ENCODE data around the gene TNIP1. TPM values are rescaled to one million over a fixed set of nuclear protein-coding genes. Genes with fewer than 3 reads are reported as not detected.

The TNIP1 gene
- total RNA-seq, 3 donors from 2014 or later = 199 to 329 (median 211) TPM

DNA sequence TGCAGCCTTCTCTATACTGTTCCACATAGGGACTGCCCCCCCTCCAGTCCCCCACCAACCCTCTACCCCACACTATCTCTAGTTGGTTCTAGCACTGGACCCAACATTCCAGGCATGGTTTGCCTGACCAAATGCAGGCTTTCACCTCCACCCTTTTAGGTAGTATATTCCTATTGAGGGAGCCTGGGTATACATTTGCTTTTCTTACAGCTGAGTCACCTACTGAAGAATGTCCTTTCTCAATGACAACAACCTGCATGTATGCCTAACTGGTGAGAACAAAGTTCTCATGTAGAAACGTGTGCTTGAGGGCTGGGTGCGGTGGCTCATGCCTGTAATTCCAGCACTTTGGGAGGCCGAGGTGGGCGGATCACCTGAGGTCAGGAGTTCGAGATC, 8.2 kb downstream of the TNIP1 start:
- H3K4me3 Mint-ChIP-seq = no peak overlapping the region
- peaks cover 50% of the 10 kb centered on the region for H3K36me3 Mint-ChIP-seq (ENCODE audit: insufficient read depth)
- H3K27me3 Mint-ChIP-seq (ENCODE audit: low read depth) = no peaks in the 10 kb centered on the region
- peaks cover 89% of the 10 kb centered on the region for H3K4me1 Mint-ChIP-seq (ENCODE audit: low read depth)
- ATAC-seq (no peak), DNase-seq (no peak)
- no peaks in the 10 kb centered on the region for H3K9me3 Mint-ChIP-seq

DNA sequence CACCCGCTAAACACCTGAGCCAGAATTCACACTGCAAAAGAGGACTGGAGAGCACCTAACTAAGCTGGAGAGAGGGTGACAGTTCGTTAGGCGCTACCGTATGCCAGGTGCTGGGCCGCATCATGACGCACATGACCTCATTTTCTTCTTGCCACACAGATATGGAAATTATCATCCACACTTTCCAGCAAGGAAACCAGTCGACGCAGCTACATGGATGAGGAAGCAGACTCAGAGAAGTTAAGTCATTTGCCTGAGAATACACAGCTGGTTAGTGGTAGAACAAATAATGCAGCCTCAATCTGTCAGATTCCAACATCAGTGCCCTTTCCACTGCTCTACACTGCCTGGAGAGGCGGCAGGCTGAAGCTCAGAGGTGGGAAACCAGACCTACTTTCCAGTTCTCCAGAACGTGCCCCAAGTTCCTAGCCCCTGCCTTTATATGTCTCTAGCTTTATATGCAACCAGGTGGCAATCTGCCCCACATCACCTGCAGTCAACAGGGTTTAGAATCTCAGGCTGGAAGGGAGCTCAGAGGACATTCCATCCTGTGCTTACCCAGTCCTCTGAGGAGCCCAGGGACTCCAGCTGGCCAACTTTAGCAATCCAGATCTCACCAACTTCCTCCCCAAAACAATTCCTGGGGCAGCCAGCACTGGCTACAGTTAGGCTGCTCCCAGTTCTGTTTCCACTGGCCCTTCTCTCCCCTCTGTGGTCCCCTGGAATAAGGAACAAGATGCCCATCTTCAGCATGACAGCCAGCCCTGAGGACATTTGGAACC, 8.8 kb downstream of the TNIP1 start:
- DNase-seq (no peak), ATAC-seq (no peak)
- H3K36me3 Mint-ChIP-seq (ENCODE audit: insufficient read depth) = peaks cover 52% of the 10 kb centered on the region
- H3K4me1 Mint-ChIP-seq (ENCODE audit: low read depth) = peaks cover 89% of the 10 kb centered on the region
- H3K4me3 Mint-ChIP-seq = no peak overlapping the region
- no peaks in the 10 kb centered on the region for H3K9me3 Mint-ChIP-seq
- no peaks in the 10 kb centered on the region for H3K27me3 Mint-ChIP-seq (ENCODE audit: low read depth)

DNA sequence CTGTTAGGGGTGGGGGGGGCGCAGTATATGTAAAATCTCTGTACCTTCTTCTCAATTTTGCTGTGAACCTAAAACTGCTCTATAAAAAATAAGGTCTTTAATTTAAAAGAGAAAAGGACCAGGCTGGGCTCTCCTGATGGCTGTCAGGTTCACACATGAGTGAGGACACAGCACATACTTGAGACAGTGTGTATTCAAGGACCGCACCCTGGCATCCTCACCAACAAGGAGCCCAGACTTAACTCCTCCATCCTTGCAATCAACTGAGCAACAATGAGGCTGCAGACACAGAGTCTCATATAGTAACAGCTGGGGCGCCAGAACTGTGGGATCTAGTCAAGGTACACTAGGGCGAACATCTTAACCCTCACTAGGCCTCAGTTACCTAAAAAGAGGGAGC, 9.8 kb downstream of the TNIP1 start:
- Mint-ChIP-seq H3K4me1 (ENCODE audit: low read depth) (peaks cover 89% of the 10 kb centered on the region), H3K9me3 (no peaks in the 10 kb centered on the region), H3K27me3 (ENCODE audit: low read depth) (no peaks in the 10 kb centered on the region), H3K4me3 (no peak overlapping the region), H3K36me3 (ENCODE audit: insufficient read depth) (peaks cover 48% of the 10 kb centered on the region)
- ATAC-seq (no peak), DNase-seq (no peak)

DNA sequence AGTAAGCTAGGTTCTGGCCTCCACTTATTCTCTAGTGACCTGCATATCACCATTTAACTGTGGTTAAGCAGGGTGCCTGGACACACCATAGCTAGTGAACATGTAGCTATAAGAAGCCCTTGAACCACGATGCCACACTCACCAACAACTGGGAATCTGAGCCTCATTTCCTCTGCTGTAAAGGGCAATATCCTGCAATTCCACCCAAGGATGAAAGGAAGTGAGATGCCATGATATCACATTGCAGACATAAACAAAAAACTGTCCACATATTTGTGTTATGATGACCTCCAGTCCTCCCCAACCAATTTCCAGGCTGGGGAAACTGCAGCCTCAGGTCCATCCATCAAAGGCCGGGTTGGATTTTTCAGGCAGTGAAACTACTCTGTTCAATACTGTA, 10.4 kb downstream of the TNIP1 start:
- Mint-ChIP-seq H3K36me3 (ENCODE audit: insufficient read depth) (peaks cover 48% of the 10 kb centered on the region), H3K4me1 (ENCODE audit: low read depth) (peaks cover 89% of the 10 kb centered on the region), H3K27me3 (ENCODE audit: low read depth) (no peaks in the 10 kb centered on the region), H3K4me3 (no peak overlapping the region), H3K9me3 (no peaks in the 10 kb centered on the region)
- no peak for ATAC-seq
- DNase-seq = no peak

DNA sequence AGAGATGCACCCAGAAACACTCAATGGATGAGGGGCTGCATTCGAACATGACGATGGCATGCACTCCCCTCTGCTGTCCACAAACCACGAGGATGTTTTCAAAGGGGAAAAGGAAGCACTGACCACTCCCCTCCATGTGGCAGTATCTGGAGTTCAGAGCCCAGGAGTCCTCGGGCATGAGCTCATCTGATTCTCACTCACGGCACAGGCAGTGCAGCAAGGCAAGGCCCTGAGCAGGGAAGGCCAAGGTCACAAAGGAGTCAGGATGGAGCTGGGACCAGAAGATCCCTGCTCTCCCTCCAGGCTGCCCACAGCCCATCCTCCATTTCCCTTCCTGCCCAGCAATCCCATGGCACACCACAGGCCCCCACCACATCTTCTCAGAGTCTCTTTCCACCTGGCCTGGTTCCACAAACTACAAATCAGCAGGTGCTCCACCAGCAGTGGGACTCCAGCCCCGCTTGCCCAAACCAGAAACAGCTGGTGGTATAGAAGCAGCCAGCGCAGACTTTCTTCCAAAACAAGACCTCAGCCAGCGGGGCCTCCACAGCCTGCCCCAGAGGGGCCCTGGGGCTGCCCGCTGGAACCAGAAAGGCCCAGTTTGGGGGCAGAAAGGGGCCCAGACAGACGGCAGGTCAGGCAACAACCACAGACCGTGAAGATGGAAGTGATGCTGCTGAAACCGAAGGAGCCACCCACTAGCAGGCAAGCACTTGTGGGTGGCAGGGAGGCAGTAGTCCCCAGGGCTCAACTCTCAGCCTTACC, 12.2 kb downstream of the TNIP1 start:
- H3K36me3 Mint-ChIP-seq (ENCODE audit: insufficient read depth) = peaks cover 43% of the 10 kb centered on the region
- H3K4me1 Mint-ChIP-seq (ENCODE audit: low read depth) = peaks cover 90% of the 10 kb centered on the region
- ATAC-seq (peak; percentile 69 to 71), DNase-seq (no peak)
- H3K27me3 Mint-ChIP-seq (ENCODE audit: low read depth) = no peaks in the 10 kb centered on the region
- H3K4me3 Mint-ChIP-seq = peak overlapping the region; percentile 57
- no peaks in the 10 kb centered on the region for H3K9me3 Mint-ChIP-seq

DNA sequence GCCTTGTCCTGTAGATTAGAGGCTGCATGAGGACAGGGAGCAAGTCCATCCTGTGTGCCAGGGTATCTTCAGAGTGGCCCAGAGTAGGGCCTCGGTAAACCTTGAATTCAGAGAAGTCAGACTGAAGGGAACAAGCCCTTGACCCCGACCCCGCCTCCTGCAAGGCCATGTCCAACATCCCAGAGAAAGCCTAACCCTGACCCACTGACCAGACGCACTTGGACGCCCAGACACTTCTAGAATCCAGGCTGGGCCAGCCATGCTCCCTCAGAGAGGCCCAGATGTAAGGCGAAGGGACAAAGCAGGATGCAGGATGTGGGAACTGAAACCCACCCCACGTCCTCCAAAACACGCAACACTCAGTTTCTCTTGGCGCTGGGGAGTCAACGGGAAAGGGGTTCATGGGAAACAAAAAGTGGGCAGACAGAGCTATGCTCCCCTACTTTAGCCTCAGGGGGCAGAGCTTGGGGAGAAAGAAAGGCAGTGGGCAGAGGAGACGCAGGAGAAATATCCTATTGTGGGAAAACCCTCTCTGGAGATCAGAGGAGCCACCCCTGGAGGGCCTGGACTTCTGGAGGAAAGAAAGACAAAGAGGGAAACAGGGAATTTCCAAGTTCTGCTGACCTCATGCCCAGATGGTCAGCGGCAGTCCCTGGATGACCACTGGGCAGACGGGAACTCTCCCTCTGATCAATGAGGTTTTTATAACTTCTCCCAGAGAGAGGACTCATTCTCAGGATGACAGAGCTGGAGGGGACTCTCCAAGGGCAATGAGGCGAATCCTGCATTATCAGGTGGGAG, 13.0 kb downstream of the TNIP1 start:
- peaks cover 91% of the 10 kb centered on the region for H3K4me1 Mint-ChIP-seq (ENCODE audit: low read depth)
- no peaks in the 10 kb centered on the region for H3K9me3 Mint-ChIP-seq
- DNase-seq (no peak), ATAC-seq (no peak)
- no peaks in the 10 kb centered on the region for H3K27me3 Mint-ChIP-seq (ENCODE audit: low read depth)
- peaks cover 45% of the 10 kb centered on the region for H3K36me3 Mint-ChIP-seq (ENCODE audit: insufficient read depth)
- no peak overlapping the region for H3K4me3 Mint-ChIP-seq

DNA sequence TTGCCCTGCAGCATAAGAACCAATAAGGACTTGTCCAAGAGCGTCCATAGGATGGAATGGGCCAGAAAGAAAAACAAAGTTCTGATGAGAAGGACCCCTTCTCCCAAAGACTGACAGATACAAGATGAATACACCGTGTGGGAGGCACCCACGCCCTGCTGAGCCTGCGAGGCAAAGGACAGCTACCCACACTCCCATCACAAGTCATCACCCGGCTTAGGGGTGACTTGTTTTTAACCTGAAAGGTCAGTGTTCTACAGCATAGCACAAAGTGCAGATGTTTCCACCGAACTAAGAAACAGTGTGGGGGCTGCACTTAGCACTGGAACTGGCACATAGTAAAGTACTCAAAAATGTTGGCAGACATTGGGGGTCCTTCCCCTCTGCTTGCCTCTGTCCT, 13.9 kb downstream of the TNIP1 start:
- Mint-ChIP-seq H3K27me3 (ENCODE audit: low read depth) (no peaks in the 10 kb centered on the region), H3K4me3 (no peak overlapping the region), H3K9me3 (no peaks in the 10 kb centered on the region), H3K36me3 (ENCODE audit: insufficient read depth) (peaks cover 39% of the 10 kb centered on the region), H3K4me1 (ENCODE audit: low read depth) (peaks cover 85% of the 10 kb centered on the region)
- ATAC-seq (no peak), DNase-seq (no peak)

DNA sequence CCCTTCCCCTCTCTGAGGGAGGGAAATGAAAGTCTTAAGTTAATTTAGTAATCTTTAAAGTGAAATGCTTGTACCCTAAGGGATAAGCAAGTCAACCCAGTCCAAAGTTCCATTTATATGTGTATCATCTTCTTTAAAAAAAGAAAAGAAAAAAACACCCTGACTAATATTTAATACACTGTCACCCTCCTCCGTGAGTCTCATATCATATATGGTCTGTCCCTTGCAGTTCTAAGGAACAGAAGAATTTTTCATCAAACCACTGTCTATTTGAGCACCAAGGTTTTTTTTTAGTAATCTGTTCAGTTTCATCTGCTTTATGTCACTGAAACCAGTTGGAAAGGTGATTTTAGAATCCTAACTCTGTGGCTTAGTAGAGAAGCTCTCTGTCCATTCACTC, 15.2 kb downstream of the TNIP1 start:
- Mint-ChIP-seq H3K9me3 (no peaks in the 10 kb centered on the region), H3K36me3 (ENCODE audit: insufficient read depth) (peaks cover 45% of the 10 kb centered on the region), H3K4me3 (peak overlapping the region; percentile 9), H3K4me1 (ENCODE audit: low read depth) (peaks cover 80% of the 10 kb centered on the region), H3K27me3 (ENCODE audit: low read depth) (no peaks in the 10 kb centered on the region)
- DNase-seq (no peak), ATAC-seq (peak; percentile 29 to 44)

DNA sequence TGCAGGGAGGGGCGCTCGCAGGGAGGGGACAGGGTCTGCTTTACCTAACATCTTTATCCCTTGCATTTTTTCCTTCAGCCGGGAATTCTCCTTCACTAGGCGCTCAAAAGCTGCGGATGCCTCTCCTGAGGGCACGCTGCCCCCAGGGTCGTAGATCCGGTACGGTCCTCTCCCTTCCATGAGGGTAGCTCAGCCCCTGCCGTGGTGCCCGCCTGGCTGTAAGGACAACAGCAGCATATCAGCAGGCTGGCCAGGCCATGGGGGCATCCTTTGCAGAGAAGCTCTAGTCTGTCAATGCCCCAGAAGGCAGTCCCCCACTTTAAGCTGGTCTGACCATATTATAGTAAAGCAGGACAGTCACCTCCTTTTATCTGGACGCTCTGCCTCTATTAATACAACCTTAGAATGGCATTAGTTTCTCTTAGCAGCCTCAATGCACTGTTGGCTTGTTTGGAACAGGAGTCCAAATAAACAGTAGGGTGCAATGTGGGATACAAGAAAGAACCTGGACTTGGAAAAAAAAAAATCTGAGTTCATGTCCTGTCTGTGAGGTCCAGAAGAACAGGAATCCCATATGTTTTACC, 15.8 kb downstream of the TNIP1 start:
- Mint-ChIP-seq H3K9me3 (no peaks in the 10 kb centered on the region), H3K36me3 (ENCODE audit: insufficient read depth) (peaks cover 50% of the 10 kb centered on the region), H3K4me1 (ENCODE audit: low read depth) (peaks cover 80% of the 10 kb centered on the region), H3K27me3 (ENCODE audit: low read depth) (no peaks in the 10 kb centered on the region), H3K4me3 (peak overlapping the region; percentile 4)
- no peak for ATAC-seq
- no peak for DNase-seq

DNA sequence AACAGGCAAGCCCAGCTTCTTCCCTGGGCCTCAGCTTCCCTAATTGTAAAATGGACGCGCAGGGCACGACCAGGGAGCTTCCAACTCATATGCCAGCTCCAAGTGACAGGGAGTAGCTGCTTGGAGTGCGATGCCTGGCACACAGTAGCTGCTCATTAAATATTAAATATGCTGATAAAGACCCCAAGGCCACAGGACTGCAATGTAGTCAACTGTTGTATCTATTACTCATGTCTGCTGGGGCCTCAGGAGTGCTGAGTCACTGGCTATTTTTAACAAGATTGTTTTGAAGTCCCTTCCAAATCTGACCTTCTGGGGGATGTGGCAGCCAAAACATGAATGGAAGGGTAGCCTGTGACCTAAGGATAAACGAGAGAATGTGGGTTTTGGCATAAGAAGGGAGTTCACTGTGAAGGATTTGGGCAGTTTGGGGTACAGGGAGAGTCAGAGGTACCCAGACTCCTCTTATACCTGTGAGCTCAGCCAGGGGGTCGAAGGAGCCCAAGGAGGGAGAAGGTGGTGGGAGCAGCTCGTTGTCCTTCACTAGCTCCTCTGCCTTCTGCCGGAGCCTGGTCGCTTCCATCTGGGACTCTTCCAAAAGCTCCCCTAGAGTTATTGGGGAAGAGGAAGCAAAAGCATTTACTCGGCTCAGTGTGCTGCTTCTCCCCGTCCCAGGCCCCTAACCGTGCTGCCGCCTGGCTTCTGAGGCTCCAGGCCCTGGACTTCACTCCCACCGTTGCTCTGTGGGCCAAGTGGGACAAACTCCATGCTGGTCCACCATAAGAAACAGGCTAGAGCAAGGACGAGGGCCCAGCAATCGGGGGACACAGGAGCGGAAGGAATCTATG, 17.5 kb downstream of the TNIP1 start:
- no peak for ATAC-seq
- H3K4me3 Mint-ChIP-seq = no peak overlapping the region
- no peak for DNase-seq
- H3K9me3 Mint-ChIP-seq = no peaks in the 10 kb centered on the region
- H3K4me1 Mint-ChIP-seq (ENCODE audit: low read depth) = peaks cover 76% of the 10 kb centered on the region
- no peaks in the 10 kb centered on the region for H3K27me3 Mint-ChIP-seq (ENCODE audit: low read depth)
- peaks cover 60% of the 10 kb centered on the region for H3K36me3 Mint-ChIP-seq (ENCODE audit: insufficient read depth)

DNA sequence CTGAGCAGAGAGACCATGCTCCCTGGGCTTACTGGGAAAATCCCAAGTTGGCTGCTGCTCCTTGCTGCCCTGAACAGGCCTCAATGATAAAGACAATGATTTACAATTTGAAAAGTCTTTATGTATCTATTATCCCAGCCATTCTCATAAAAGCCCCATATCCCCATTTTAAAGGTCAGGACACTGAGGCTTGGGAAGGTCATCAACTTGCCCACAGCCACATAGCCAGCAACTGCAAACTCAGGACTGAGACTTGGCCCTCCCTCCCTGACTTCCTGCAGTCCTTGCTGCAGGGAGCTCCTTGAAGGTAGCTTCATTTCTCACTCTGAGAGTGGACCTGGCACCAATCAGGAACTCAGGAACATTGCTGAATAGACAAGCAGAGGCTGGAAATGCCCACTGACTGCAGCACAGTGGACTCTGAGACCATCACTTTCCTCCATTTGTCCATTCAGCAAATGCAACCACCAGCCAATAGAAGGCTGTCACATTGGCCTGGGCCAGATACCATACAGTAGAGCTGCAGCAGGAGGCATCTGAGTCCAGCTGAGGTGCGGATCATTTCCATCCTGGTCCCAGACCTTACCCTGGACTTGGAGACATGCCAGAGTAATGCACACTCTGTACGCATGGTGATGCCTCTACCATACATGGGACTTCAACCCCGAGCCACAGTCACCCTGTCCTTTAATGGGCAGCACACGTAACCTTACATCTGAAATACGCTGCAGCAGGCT, 18.3 kb downstream of the TNIP1 start:
- Mint-ChIP-seq H3K9me3 (no peaks in the 10 kb centered on the region), H3K4me3 (no peak overlapping the region), H3K4me1 (ENCODE audit: low read depth) (peaks cover 68% of the 10 kb centered on the region), H3K27me3 (ENCODE audit: low read depth) (no peaks in the 10 kb centered on the region), H3K36me3 (ENCODE audit: insufficient read depth) (peaks cover 59% of the 10 kb centered on the region)
- DNase-seq (no peak), ATAC-seq (no peak)

DNA sequence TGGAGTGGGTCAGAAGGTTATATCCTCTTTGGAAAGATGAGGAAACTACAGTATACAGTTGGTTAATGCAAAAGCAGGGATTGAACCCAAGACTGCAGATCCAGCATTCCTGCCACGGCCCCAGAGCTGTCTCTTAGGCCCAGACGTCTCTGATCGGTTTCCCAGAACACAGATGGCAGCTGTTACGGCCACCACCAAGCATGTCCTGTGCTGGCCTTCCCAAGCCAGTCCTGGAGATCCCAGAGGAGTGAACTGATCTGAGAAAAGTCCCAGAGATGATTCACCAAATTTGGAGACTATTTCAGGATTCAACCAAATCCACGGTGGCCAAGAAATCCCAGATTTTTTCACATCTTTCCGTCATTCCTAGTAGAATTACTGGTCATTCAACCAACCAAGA, 20.1 kb downstream of the TNIP1 start:
- peaks cover 49% of the 10 kb centered on the region for H3K4me1 Mint-ChIP-seq (ENCODE audit: low read depth)
- ATAC-seq (no peak), DNase-seq (no peak)
- H3K9me3 Mint-ChIP-seq = no peaks in the 10 kb centered on the region
- H3K4me3 Mint-ChIP-seq = no peak overlapping the region
- no peaks in the 10 kb centered on the region for H3K27me3 Mint-ChIP-seq (ENCODE audit: low read depth)
- peaks cover 54% of the 10 kb centered on the region for H3K36me3 Mint-ChIP-seq (ENCODE audit: insufficient read depth)

DNA sequence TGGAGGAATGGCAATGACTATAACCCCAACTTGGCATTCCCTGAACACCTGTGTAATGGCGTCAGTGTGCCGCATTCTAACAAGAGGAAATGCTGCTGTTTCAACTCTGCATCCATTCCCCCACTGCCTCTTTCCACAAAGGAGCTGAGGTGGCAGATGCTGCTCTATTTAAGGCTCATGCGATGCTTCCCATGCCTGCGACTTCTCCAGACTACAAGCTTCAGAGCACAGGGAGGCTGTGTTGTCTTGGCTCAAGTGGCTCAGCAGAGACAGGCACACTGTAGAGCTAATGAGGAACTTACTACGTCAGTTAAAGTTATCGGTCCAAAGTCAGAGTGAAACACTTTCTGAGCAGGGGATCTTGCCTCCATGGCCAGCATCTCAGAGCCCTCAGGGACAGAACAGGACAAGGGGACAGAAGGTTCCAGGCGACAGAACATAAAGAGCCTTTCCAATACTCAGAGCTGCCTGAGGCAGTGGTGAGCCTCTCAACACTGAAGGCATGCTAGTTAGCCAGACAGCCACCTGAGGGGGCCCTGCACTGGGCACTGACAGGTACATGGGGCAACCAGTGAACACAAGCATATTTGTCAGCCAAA, 21.8 kb downstream of the TNIP1 start:
- H3K27me3 Mint-ChIP-seq (ENCODE audit: low read depth) = no peaks in the 10 kb centered on the region
- H3K9me3 Mint-ChIP-seq = no peaks in the 10 kb centered on the region
- H3K36me3 Mint-ChIP-seq (ENCODE audit: insufficient read depth) = peaks cover 61% of the 10 kb centered on the region
- no peak overlapping the region for H3K4me3 Mint-ChIP-seq
- peaks cover 39% of the 10 kb centered on the region for H3K4me1 Mint-ChIP-seq (ENCODE audit: low read depth)
- no peak for ATAC-seq
- no peak for DNase-seq
